ENCODE results near the gene PCNX4. TPM values are rescaled to one million over a fixed set of nuclear protein-coding genes. Genes with fewer than 3 reads are reported as not detected.

Gene PCNX4
- total RNA-seq, 1 experiment from 2014 or later = 48.4 TPM

DNA sequence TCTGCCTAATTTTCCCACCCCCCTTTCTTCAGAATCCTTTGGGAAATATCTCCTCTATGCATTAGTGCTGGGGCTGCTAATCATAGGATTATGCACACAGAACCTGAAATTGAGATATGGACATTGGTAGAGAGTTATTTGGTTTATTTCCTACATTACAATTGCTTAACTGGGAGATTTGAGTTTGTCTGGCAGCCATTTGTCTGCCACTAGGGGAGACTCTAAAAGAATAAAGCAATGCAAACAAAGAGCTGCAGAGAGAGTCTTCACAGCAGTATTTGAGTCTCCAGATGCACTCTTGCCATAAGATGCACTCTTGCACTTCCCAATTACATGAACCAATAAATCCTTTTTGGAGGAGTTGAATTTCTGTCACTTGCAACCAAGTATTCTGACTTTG, 12.0 kb upstream of the PCNX4 start:
- no TSS peak for BruUV-seq (replicated peaks)
- DNase-seq (ENCODE audit: low read depth, low spot score) (no peak), ATAC-seq (no peak)
- H3K27me3 ChIP-seq (ENCODE audit: insufficient read depth, low read length) = no peaks in the 10 kb centered on the region
- H4K20me1 ChIP-seq (ENCODE audit: insufficient read depth) = no peaks in the 10 kb centered on the region
- H3K9me2 ChIP-seq (ENCODE audit: insufficient read depth) = no peaks in the 10 kb centered on the region
- no peak overlapping the region for H3K4me3 ChIP-seq (replicated peaks in 1 of 2; ENCODE audit: low read depth in 1 of 2, low read length in 2 of 2)
- no peaks in the 10 kb centered on the region for H3K4me1 ChIP-seq (ENCODE audit: control insufficient read depth in 1 of 2, insufficient read depth in 2 of 2, low read length in 2 of 2)
- no peak overlapping the region for H2AFZ ChIP-seq (ENCODE audit: low read depth, low read length, poor library complexity, severe bottlenecking)
- ChIA-PET POLR2A (no interaction called here), RAD21 (ENCODE audit: low non-redundant PET in 1 of 2, low total read pairs in 2 of 2, uncharacterized antibody in 2 of 2, unreplicated experiment in 2 of 2) (no interaction called here), CTCF (interaction anchor here (0.6 kb wide), 2 partner anchors 9 to 13 kb away, joined by 3 read pairs; no protein-coding TSS in a partner anchor)
- no peaks in the 10 kb centered on the region for H3K36me3 ChIP-seq (ENCODE audit: control insufficient read depth in 1 of 2, insufficient read depth in 2 of 2, low read length in 2 of 2)
- H3K79me2 ChIP-seq (ENCODE audit: insufficient read depth, low read length) = no peaks in the 10 kb centered on the region
- no peak overlapping the region for H3K4me2 ChIP-seq (ENCODE audit: low read length)
- no peak overlapping the region for H3K9ac ChIP-seq (ENCODE audit: low read length)
- no peak overlapping the region for H3K27ac ChIP-seq (ENCODE audit: low read depth, low read length)
- H3K9me3 ChIP-seq (ENCODE audit: control insufficient read depth in 1 of 2, insufficient read depth in 1 of 2, low read depth in 1 of 2, low read length in 2 of 2) = no peaks in the 10 kb centered on the region
- TF ChIP-seq SIN3A (IDR thresholded peaks at IDR 0.05; ENCODE audit: low read depth) (no peak), CTCF (IDR thresholded peaks at IDR 0.05 in 2 of 3, conservative IDR thresholded peaks at IDR 0.05 in 1 of 3; ENCODE audit: borderline replicate concordance in 1 of 3, insufficient read depth in 1 of 3, low read depth in 2 of 3, low read length in 2 of 3) (peak in 2 of 3 experiments; percentile 26 to 28; a peak in 1 of 6 replicates)
- intact Hi-C loops (cut with micrococcal nuclease) = no loop called here

- Histone ChIP-seq H2AFZ (ENCODE audit: low read depth, low read length, poor library complexity, severe bottlenecking) (no peak overlapping the region), H3K27ac (ENCODE audit: low read depth, low read length) (no peak overlapping the region), H3K36me3 (ENCODE audit: control insufficient read depth in 1 of 2, insufficient read depth in 2 of 2, low read length in 2 of 2) (no peaks in the 10 kb centered on the region), H3K4me1 (ENCODE audit: control insufficient read depth in 1 of 2, insufficient read depth in 2 of 2, low read length in 2 of 2) (no peaks in the 10 kb centered on the region; a peak in 1 of 4 replicates), H4K20me1 (ENCODE audit: insufficient read depth) (no peaks in the 10 kb centered on the region), H3K9ac (ENCODE audit: low read length) (no peak overlapping the region), H3K27me3 (ENCODE audit: insufficient read depth, low read length) (no peaks in the 10 kb centered on the region), H3K4me3 (replicated peaks in 1 of 2; ENCODE audit: low read depth in 1 of 2, low read length in 2 of 2) (no peak overlapping the region), H3K9me2 (ENCODE audit: insufficient read depth) (no peaks in the 10 kb centered on the region), H3K79me2 (ENCODE audit: insufficient read depth, low read length) (no peaks in the 10 kb centered on the region), H3K9me3 (ENCODE audit: control insufficient read depth in 1 of 2, insufficient read depth in 1 of 2, low read depth in 1 of 2, low read length in 2 of 2) (no peaks in the 10 kb centered on the region), H3K4me2 (ENCODE audit: low read length) (no peak overlapping the region)
- BruUV-seq (replicated peaks) = no TSS peak
- ChIA-PET POLR2A (no interaction called here), CTCF (no interaction called here), RAD21 (ENCODE audit: low non-redundant PET in 1 of 2, low total read pairs in 2 of 2, uncharacterized antibody in 2 of 2, unreplicated experiment in 2 of 2) (no interaction called here)
- no peak for DNase-seq (ENCODE audit: low read depth, low spot score)
- TF ChIP-seq ATF3 (IDR thresholded peaks at IDR 0.05) (no peak), TCF7L2 (IDR thresholded peaks at IDR 0.05; ENCODE audit: borderline replicate concordance, extremely low read depth, insufficient read depth, insufficient read length) (no peak), RAD21 (IDR thresholded peaks at IDR 0.05; ENCODE audit: low read depth) (no peak), EGR1 (IDR thresholded peaks at IDR 0.05; ENCODE audit: low read depth) (no peak), ZNF274 (IDR thresholded peaks at IDR 0.05; ENCODE audit: low read depth, low read length) (no peak), EZH2phosphoT487 (IDR thresholded peaks at IDR 0.05; ENCODE audit: borderline replicate concordance) (no peak), JUND (IDR thresholded peaks at IDR 0.05) (no peak), SP1 (IDR thresholded peaks at IDR 0.05; ENCODE audit: low read depth) (no peak), SRF (IDR thresholded peaks at IDR 0.05; ENCODE audit: low read depth) (no peak)
- TF ChIP-seq, protein P1, sequence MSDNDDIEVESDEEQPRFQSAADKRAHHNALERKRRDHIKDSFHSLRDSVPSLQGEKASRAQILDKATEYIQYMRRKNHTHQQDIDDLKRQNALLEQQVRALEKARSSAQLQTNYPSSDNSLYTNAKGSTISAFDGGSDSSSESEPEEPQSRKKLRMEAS (IDR thresholded peaks at IDR 0.05) = no peak
- no peak for ATAC-seq
- intact Hi-C loops (cut with micrococcal nuclease) = no loop called here
Observed at GRCh38 chr14:60085085-60085484, 6.6 kb upstream of the PCNX4 start.

Data from HCT116 (cell line).